Choroid plexus epithelial cell (primary cell): Measurements from ENCODE around the gene NID2.
A peak's percentile ranks its signal among the peaks of the same experiment; 100 is the strongest.

ENCODE experiments used
- DNase-seq: peaks from one replicate; pipeline ENCODE4 v3.0.0-alpha.2; 2010; ENCODE audit warnings: low read depth
- H3K4me3 ChIP-seq: 2 replicates; pipeline ENCODE4 v1.5.1; 2011; ENCODE audit warnings: low read depth, mild to moderate bottlenecking, control low read depth, low read length, moderate library complexity
- TF ChIP-seq, protein P1 (sequence below): conservative IDR thresholded peaks from 2 replicates; pipeline ENCODE4 v1.5.1; 2011; ENCODE audit warnings: low read depth, mild to moderate bottlenecking, control low read depth, inconsistent platforms, low read length, moderate library complexity

Gene NID2

DNA sequence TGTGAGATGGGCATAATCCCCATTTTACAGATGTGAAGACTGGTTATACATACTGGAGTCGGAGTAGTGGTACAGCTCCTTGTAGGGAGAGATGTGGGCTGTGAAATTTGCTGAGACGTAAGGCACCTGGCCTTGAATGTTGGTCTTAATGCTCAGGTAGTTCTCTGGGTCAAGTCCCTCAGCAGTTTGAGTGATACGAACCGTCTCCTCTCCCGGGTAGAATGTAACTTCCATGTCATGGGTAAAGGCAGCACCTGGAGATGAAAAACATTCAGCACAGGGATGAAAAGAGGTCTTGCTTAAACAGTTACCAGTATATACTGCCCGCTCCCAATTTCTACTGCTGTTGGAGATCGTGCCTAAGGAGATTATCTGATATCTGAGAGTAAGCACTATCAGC is 28.3 kb downstream of the NID2 start:
- H3K4me3 ChIP-seq: no peak overlapping the region
- DNase-seq: no peak
- TF ChIP-seq, protein P1, sequence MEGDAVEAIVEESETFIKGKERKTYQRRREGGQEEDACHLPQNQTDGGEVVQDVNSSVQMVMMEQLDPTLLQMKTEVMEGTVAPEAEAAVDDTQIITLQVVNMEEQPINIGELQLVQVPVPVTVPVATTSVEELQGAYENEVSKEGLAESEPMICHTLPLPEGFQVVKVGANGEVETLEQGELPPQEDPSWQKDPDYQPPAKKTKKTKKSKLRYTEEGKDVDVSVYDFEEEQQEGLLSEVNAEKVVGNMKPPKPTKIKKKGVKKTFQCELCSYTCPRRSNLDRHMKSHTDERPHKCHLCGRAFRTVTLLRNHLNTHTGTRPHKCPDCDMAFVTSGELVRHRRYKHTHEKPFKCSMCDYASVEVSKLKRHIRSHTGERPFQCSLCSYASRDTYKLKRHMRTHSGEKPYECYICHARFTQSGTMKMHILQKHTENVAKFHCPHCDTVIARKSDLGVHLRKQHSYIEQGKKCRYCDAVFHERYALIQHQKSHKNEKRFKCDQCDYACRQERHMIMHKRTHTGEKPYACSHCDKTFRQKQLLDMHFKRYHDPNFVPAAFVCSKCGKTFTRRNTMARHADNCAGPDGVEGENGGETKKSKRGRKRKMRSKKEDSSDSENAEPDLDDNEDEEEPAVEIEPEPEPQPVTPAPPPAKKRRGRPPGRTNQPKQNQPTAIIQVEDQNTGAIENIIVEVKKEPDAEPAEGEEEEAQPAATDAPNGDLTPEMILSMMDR: no peak

DNA sequence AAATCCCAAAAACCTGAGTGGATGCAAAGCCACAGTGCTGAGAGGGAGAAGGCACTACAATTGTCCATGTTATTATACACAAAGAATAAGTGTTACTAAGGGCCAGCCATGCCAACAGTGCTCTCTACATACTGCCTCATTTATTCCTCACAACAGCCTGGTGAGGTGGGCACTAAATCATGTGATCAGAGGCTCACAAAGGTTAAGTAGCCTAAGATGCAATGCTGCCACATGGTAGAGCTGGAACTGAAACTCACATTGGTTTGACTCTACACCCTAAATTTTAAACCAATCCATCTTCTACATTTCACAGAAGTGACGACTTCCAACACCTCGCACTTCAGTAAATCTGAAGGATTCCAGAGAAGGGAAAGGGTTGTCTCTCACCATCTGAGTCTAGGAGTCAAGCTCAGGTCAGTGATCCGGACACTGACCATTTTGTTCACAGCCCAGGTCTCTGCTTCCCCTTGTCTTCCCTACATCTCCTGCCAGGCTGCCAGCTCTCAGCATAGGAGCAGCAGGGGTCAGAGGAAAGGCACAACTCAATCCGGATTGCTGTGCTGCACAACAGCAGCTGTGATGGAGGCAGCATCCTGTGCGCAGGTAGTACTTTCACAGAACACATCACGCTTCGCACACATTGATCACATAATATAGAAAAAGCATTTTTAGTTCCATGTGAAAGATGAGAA is 29.6 kb downstream of the NID2 start:
- TF ChIP-seq, protein P1: no peak
- no peak overlapping the region for H3K4me3 ChIP-seq
- DNase-seq: no peak

DNA sequence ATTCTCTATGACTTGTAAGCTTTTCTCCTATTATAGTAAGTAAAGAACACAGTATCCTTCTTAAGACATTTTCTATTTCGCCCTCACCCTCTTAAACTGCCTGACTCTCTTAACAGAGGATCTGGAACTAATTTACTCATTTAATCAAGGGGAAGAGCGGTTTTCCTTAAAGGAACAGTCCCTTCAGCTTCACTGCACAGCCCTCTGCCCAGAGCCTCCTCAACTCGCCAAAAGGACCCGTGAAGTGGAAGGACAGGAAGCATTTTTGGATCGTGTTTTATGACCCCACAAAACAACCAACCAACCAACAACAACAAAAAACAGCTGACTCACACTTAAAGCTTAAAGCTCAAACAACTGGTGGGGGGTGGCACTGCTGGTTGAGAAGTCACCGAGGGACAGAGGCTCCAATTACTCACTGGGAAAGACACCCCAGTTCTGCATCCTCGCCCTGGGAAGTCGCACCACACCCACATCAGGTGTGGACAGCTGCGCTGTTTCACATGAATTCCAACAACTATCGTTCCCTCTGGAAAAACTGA is 35.7 kb downstream of the NID2 start:
- peak; percentile 68 for DNase-seq
- TF ChIP-seq, protein P1: no peak
- H3K4me3 ChIP-seq: no peak overlapping the region

DNA sequence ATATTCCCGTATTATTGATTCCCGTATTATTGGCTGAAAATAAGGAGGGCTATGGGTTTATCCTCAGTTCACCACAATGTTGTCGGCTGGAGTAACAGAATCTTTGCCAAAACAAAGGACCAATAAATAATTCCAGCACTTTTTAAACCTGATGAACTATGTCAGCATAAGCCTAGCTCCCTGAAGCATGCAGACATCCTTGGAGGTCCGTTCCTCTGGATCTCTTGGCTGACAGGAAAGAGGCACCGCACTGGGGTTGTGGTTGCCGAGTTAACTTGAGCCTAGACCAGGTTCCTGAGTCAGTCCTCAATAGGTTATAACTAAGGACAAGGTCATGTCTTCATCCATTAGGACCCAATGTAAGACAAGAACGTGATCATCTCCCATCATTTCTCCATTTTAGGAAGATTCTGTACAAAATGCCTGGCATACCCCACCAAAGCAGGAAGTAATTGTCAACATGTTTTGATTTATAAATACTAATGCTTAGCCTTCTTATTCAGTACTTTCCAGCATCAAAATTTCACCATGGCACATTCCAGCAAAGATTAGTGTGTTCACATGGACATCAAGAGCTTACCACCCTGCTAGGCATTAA is 36.6 kb downstream of the NID2 start:
- no peak overlapping the region for H3K4me3 ChIP-seq
- TF ChIP-seq, protein P1: no peak
- DNase-seq: peak; percentile 54

DNA sequence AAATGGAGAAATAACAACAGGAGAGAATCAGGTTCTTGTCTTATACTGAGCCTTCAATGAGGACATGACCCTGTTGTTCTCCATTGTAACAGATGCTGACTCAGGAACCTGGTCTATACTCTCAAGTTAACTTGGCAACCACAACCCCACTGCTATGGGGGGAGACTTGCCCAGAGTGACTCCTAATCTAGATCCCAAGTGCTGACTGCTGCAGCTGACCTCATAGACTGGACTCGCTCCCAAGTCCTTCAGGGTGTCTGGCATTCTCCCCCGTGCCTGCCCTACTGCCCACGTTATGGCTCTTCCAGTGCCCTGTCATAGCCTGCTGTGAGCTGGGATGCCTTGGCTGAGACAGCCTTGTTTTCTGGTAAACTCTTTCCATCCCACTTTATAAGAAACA is 37.1 kb downstream of the NID2 start:
- peak; percentile 74 for DNase-seq
- TF ChIP-seq, protein P1: no peak
- H3K4me3 ChIP-seq: no peak overlapping the region

DNA sequence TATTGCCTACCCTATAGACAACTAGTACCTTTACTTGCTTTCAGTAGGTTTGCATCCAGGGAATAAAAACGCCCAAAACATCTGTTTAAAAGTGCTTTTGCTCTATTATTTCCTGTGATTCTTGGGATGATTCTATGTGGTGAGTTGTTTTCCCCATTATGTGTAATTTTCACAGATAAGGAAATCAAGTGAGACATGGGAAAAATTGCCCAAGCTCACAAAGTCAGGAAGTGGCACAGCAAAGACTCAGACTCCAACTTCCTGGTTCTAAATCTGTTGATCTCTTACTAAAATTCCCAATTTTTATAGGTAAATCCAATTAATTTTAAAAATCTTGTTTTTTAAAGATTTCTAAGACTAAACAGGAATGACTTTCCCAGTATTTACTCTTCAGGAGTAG is 39.0 kb downstream of the NID2 start:
- TF ChIP-seq, protein P1: no peak
- DNase-seq: no peak
- H3K4me3 ChIP-seq: no peak overlapping the region

DNA sequence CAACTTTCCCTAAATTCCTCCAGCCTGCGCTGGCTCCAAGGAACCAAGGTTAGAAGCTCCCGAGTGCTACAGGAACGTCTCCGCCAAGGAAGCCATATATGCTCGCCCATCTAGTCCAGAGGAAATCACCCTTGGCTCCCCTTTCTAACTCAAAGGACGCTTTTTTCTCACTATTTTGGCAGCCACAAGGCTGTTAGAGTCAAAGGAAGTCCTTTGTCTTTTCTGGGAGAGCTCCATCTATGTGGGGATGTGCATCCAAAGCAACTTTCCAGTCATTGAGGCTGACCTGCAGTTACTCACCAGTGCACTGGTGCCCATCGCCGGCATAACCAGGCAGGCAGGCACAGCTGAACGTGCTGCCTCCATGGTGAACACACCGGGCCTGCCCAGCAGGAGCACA is 42.0 kb downstream of the NID2 start:
- TF ChIP-seq, protein P1: no peak
- DNase-seq: no peak

More for the DNA sequence above, 42.0 kb downstream of the NID2 start:
- H3K4me3 ChIP-seq: no peak overlapping the region
